GM12864 (cell line): ENCODE results near the gene USP32.
A peak's percentile ranks its signal among the peaks of the same experiment; 100 is the strongest.
"Not testable (repeated sequence)": the region's sequence is repeated elsewhere in the genome, so short reads cannot be mapped to it uniquely, and the experiment has no call there.

ENCODE experiments used
- DNase-seq: peaks from one replicate; pipeline ENCODE4 v3.0.0-alpha.2; 2011; ENCODE audit warnings: low read depth
- H3K4me3 ChIP-seq: 2 replicates; pipeline ENCODE4 v1.5.1; 2011; ENCODE audit warnings: mild to moderate bottlenecking, low read depth, low read length, control low read depth
- CTCF ChIP-seq: IDR thresholded peaks from 2 replicates; pipeline ENCODE4 v1.5.1; 2011; ENCODE audit warnings: low read depth, mild to moderate bottlenecking, moderate library complexity, low read length, control low read depth, inconsistent platforms; ENCODE audit errors: missing control alignments

The USP32 gene

GRCh38 chr17:60231234-60231633 lies 160.7 kb downstream of the USP32 start:
- no peak for DNase-seq

GRCh38 chr17:60230358-60230757 lies 161.6 kb downstream of the USP32 start:
- no peak overlapping the region for H3K4me3 ChIP-seq
- TF ChIP-seq CTCF, result no peak
- DNase-seq, result no peak

More at GRCh38 chr17:60231234-60231633, 160.7 kb downstream of the USP32 start:
- peak; percentile 32 for TF ChIP-seq CTCF
- no peak overlapping the region for H3K4me3 ChIP-seq

DNA sequence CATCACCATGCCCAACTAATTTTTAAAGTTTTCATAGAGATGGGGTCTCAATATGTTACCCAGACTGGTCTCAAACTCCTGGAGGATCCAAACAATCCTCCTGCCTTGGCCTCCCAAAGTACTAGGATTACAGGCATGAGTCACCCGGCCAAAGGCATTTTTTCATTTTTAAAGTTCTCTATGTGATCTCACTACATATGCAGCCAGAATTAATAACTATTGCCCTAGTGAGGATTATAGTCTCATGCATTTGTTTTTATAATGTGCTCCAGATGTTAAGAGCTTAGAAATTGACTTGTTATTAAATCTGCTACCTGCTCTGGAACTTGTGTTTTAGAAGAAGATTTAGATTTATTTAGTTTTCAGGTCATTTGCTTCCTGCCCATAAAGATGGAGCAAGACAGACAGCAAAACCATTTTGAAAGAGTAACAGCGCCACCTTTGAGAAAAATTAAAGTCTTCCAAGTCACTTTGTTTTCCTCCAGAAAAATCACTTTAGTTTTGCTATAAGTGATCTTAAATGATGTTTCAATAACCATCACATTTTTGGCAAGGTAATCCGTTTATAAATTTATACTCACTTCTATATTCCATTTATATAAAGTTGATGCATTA lies 162.6 kb downstream of the USP32 start:
- no peak for TF ChIP-seq CTCF
- H3K4me3 ChIP-seq, result no peak overlapping the region
- DNase-seq, result no peak

GRCh38 chr17:60227276-60227675 lies 164.7 kb downstream of the USP32 start:
- not testable (repeated sequence) for H3K4me3 ChIP-seq, DNase-seq

GRCh38 chr17:60224064-60224463 lies 167.9 kb downstream of the USP32 start:
- no peak overlapping the region for H3K4me3 ChIP-seq
- no peak for TF ChIP-seq CTCF
- no peak for DNase-seq

GRCh38 chr17:60223456-60223855 lies 168.5 kb downstream of the USP32 start:
- DNase-seq, result no peak
- H3K4me3 ChIP-seq, result no peak overlapping the region
- no peak for TF ChIP-seq CTCF

GRCh38 chr17:60218774-60219173 lies 173.2 kb downstream of the USP32 start:
- not testable (repeated sequence) for DNase-seq, H3K4me3 ChIP-seq

DNA sequence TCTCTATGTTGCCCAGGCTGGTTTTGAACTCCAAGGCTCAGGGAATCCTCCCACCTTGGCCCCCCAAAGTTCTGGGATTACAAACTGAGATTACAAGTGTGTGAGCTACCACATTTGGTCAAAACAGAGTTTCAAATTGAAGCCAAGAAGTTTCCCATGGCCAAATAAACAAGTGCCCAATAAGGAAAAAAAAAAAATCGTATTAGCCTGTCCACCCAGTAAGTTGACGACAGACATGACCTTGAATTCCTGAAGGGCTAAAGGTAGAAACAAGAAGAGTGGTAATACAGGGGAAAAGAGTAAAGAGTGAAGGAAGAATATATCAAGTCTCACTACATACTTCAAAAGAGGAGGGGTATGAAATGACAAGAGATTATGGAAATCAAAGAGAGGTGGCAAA lies 176.0 kb downstream of the USP32 start:
- H3K4me3 ChIP-seq, DNase-seq: not testable (repeated sequence)

- not testable (repeated sequence) for DNase-seq, H3K4me3 ChIP-seq
These were observed 180.7 kb downstream of the USP32 start for GRCh38 chr17:60211282-60211681.

- not testable (repeated sequence) for H3K4me3 ChIP-seq, DNase-seq
These were observed 183.6 kb downstream of the USP32 start for GRCh38 chr17:60208302-60208701.

DNA sequence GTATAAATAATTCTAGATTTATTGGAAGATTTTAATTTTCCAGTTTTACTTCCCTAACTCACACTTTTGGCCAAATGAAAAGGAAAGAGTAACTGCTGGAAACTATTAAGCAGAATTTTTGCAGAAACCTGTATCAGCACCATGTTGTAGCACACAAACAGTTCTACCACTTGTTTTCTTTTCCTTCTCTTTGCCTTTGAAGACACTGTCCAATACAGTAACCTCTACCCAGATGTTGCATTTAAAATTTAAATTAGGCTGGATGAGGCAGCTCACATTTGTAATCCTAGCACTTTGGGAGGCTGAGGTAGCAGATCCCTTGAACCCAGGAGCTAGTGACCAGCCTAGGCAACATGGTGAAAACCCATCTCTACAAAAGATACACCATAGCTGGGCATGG lies 186.2 kb downstream of the USP32 start:
- not testable (repeated sequence) for DNase-seq, H3K4me3 ChIP-seq

GRCh38 chr17:60198630-60199029 lies 193.3 kb downstream of the USP32 start:
- not testable (repeated sequence) for DNase-seq, H3K4me3 ChIP-seq

DNA sequence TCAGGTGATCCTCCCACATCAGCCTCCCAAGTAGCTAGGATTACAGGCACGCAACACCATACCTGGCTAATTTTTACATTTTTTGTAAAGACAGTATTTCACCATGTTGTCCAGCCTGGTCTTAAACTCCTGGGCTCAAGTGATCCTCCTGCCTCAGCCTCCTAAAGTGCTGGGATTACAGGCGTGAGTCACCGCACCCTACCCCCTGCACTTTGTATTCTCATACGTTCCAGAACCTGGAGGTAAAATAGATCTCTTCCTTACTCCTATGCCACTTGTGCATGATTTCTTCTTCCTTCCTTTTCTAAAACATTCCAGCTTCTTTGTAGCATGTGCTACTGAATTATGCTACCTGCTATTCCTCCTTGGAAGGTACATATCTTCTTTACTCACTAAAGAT lies 197.8 kb downstream of the USP32 start:
- not testable (repeated sequence) for DNase-seq, H3K4me3 ChIP-seq
